A549 treated with Mapracorat at 1 μM for 4 hours (cell line): Measurements from ENCODE around the gene POMC. TPM values are rescaled to one million over a fixed set of nuclear protein-coding genes. Genes with fewer than 3 reads are reported as not detected.

ENCODE experiments used
- total RNA-seq: library from RNA; stranded (reverse); fragments of 200-300 nt; extraction: Qiagen RNA extraction; gene quantifications from 5 replicates; pipeline ENCODE4 v1.2.3, GENCODE V29; 2022

The POMC gene
- total RNA-seq: 0.14 TPM in 1 of 5 replicates, not detected in the others

GRCh38 chr2:25168256-25169072 lies at the start of gene POMC:
Gene POMC (minus strand): TSS chr2:25168580. CDS start chr2:25164772, 3,808 bp downstream.

Other genes with a start within 250 kb of the POMC start
- gene ADCY3, start 248.3 kb downstream of the POMC start, total RNA-seq: 70.7 to 89.9 TPM (median 83.8 TPM) in 5 replicates
- gene DNAJC27, start 196.6 kb downstream of the POMC start, total RNA-seq: 1.7 to 3.1 TPM (median 1.9 TPM) in 5 replicates
- 10.0 to 10.5 TPM (median 10.3 TPM) in 5 replicates for gene EFR3B, start 126.5 kb downstream of the POMC start, total RNA-seq
- gene DNMT3A, start 173.3 kb upstream of the POMC start, total RNA-seq: 5.5 to 9.6 TPM (median 6.8 TPM) in 5 replicates